B cell (primary cell): ENCODE measurements around the gene HAT1. TPM values are rescaled to one million over a fixed set of nuclear protein-coding genes. Genes with fewer than 3 reads are reported as not detected.

Experiments used
- ATAC-seq: fragments of 200-7000 bp; cut with Tn5 transposase; one replicate; pipeline ENCODE4 v1.10.0; 2021; ENCODE audit warnings: low read depth, mild to moderate bottlenecking, moderate number of reproducible peaks, moderate library complexity
- CTCF ChIA-PET: fragments of 350-600 bp; sonication (Branson Sonifier 250); formaldehyde crosslinking; loops from one replicate; lab custom pipeline; 2021; ENCODE audit warnings: antibody characterized with exemption, inconsistent platforms; lab: Charles Lee
- POLR2A ChIA-PET: fragments of 350-600 bp; sonication (Branson Sonifier 250); formaldehyde crosslinking; loops from one replicate; lab custom pipeline; 2021; ENCODE audit warnings: antibody characterized with exemption; lab: Charles Lee
- DNase-seq: peaks from one replicate; pipeline ENCODE4 v3.0.0; 2013
- H2AFZ ChIP-seq: 2 replicates; pipeline ENCODE4 v1.6.1; 2012; ENCODE audit warnings: mild to moderate bottlenecking, low read depth, low read length; ENCODE audit not compliant: insufficient read depth, poor library complexity, severe bottlenecking
- H3K27ac ChIP-seq, 2 donors: 1 replicate in 1 of 2; 2 replicates in 1 of 2; pipeline ENCODE4 v1.5.1; 2012 to 2013; ENCODE audit warnings: low read length in 2 of 2, mild to moderate bottlenecking in 2 of 2, moderate library complexity in 1 of 2
- H3K27me3 ChIP-seq, 4 experiments: fragments of 200-600 bp in 1 of 4; sonication (generic) in 1 of 4; replicated peaks in 1 of 4; 1 replicate in 2 of 4; 2 replicates in 2 of 4; pipeline versions ENCODE4 v1.6.1 to v1.7.0; 2013 to 2016; ENCODE audit warnings: low read length in 3 of 4, mild to moderate bottlenecking in 2 of 4, mixed read lengths in 1 of 4, moderate library complexity in 1 of 4; ENCODE audit not compliant: insufficient read depth in 4 of 4, control insufficient read depth in 3 of 4; ENCODE audit errors: control extremely low read depth in 1 of 4
- H3K36me3 ChIP-seq, 2 experiments: replicated peaks in 1 of 2; 1 replicate in 1 of 2; 2 replicates in 1 of 2; pipeline versions ENCODE4 v1.6.1 to v1.7.1; 2013; ENCODE audit warnings: low read length in 1 of 2; ENCODE audit not compliant: insufficient read depth in 2 of 2, control insufficient read depth in 1 of 2; ENCODE audit errors: control extremely low read depth in 1 of 2, extremely low read depth in 1 of 2
- H3K4me1 ChIP-seq, 2 donors: fragments of 200-600 bp in 1 of 2; sonication (generic) in 1 of 2; 1 replicate in 1 of 2; 2 replicates in 1 of 2; pipeline versions ENCODE4 v1.5.1 to v1.6.1; 2013 to 2017; ENCODE audit warnings: low read length in 2 of 2; ENCODE audit not compliant: control insufficient read depth in 2 of 2, insufficient read depth in 2 of 2
- H3K4me2 ChIP-seq: replicated peaks from 2 replicates; pipeline ENCODE3; 2012; ENCODE audit warnings: mild to moderate bottlenecking, low read depth, low read length; ENCODE audit not compliant: poor library complexity, severe bottlenecking
- H3K4me3 ChIP-seq, 5 experiments: fragments of 200-600 bp in 1 of 5; sonication (generic) in 1 of 5; 1 replicate in 3 of 5; 2 replicates in 2 of 5; pipeline versions ENCODE4 v1.5.1 to v1.7.0; 2011 to 2016; ENCODE audit warnings: low read length in 4 of 5, mild to moderate bottlenecking in 4 of 5, low read depth in 2 of 5, control low read depth in 1 of 5, moderate library complexity in 1 of 5; ENCODE audit not compliant: insufficient read depth in 1 of 5; ENCODE audit errors: control extremely low read depth in 1 of 5, extremely low read depth in 1 of 5
- H3K79me2 ChIP-seq: fragments of 200-600 bp; sonication (generic); one replicate; pipeline ENCODE4 v1.6.0; 2016; ENCODE audit warnings: low read length; ENCODE audit not compliant: control insufficient read depth, insufficient read depth
- H3K9ac ChIP-seq: fragments of 200-600 bp; sonication (generic); 2 replicates; pipeline ENCODE4 v1.6.1; 2017; ENCODE audit warnings: mild to moderate bottlenecking, low read length, moderate library complexity
- H3K9me3 ChIP-seq, 3 donors: one replicate each; pipeline versions ENCODE4 v1.6.1 to v1.7.1; 2013; ENCODE audit warnings: low read length in 2 of 3; ENCODE audit not compliant: control insufficient read depth in 2 of 3, insufficient read depth in 1 of 3; ENCODE audit errors: control extremely low read depth in 1 of 3
- H4K20me1 ChIP-seq: 2 replicates; pipeline ENCODE4 v1.6.0; 2012; ENCODE audit warnings: mild to moderate bottlenecking, low read length; ENCODE audit not compliant: insufficient read depth, control insufficient read depth, poor library complexity, severe bottlenecking
- H3K27ac Mint-ChIP-seq: one replicate; pipeline ENCODE4 v1.8.0; 2021; ENCODE audit warnings: mixed read lengths
- H3K27me3 Mint-ChIP-seq: one replicate; pipeline ENCODE4 v1.8.0; 2021; ENCODE audit warnings: mixed read lengths
- H3K4me1 Mint-ChIP-seq: one replicate; pipeline ENCODE4 v1.8.0; 2021; ENCODE audit warnings: mixed read lengths
- H3K4me3 Mint-ChIP-seq: one replicate; pipeline ENCODE4 v1.8.0; 2021; ENCODE audit warnings: mixed read lengths
- H3K9me3 Mint-ChIP-seq: one replicate; pipeline ENCODE4 v1.8.0; 2022; ENCODE audit warnings: mixed read lengths; ENCODE audit not compliant: insufficient read depth
- EZH2 ChIP-seq: IDR thresholded peaks from 2 replicates; pipeline ENCODE4 v1.6.1; 2012; ENCODE audit warnings: borderline replicate concordance, low read depth, mild to moderate bottlenecking, moderate library complexity, low read length; ENCODE audit not compliant: insufficient read depth, poor library complexity, severe bottlenecking
- intact Hi-C: fragments of 100-400 bp; cut with micrococcal nuclease; formaldehyde crosslinking; loops from one replicate; pipeline ENCODE4 v1.10.0; 2022
- polyA plus RNA-seq: library from polyadenylated mRNA; depleted of rRNA; stranded (reverse); fragments of >200 nt; gene quantifications from 2 replicates; pipeline ENCODE4 v1.2.3, GENCODE V29; 2012
- total RNA-seq, 2 donors: library from RNA; stranded (reverse); fragments of 120-200 nt in 1 of 2; gene quantifications; 1 replicate in 1 of 2; 2 replicates in 1 of 2; pipeline versions ENCODE4 v1.2.3 to v1.2.4, GENCODE V29; 2013 to 2022
- TF ChIP-seq, protein P1 (sequence below): fragments of 200-600 bp; IDR thresholded peaks from one replicate; pipeline ENCODE4 v1.8.0; 2022; ENCODE audit warnings: antibody characterized with exemption, mild to moderate bottlenecking

HAT1 gene
- total and polyA plus RNA-seq, 2 donors (not counting 1 experiment from before 2014, with no cell fraction given): 12.0 to 25.1 TPM

DNA sequence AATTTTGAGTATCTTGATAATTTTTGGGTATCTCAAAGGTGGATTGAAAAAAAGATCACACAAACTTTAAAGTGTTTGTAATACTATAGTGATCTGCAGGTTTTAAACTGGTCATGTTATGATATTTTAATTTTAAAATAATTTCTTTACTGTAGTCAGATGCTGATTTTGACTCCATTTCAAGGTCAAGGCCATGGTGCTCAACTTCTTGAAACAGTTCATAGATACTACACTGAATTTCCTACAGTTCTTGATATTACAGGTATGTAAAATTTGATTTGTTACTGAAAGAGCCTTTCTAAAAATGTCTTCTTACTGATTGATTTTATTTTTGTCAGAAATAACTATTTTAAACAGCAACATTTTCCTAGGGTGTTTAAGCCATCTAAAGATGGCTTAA is 44.4 kb downstream of the HAT1 start:
- Histone ChIP-seq H3K4me2 (no peak overlapping the region), H4K20me1 (no peaks in the 10 kb centered on the region), H3K36me3 (peaks cover 13 to 23% of the 10 kb centered on the region in 2 experiments), H3K27ac (no peak overlapping the region), H3K4me1 (no peaks in the 10 kb centered on the region), H2AFZ (no peak overlapping the region), H3K9me3 (no peaks in the 10 kb centered on the region), H3K27me3 (no peaks in the 10 kb centered on the region), H3K4me3 (no peak overlapping the region), H3K79me2 (no peaks in the 10 kb centered on the region), H3K9ac (no peak overlapping the region)
- Mint-ChIP-seq H3K4me3 (no peak overlapping the region), H3K27me3 (no peaks in the 10 kb centered on the region), H3K27ac (no peak overlapping the region), H3K4me1 (no peaks in the 10 kb centered on the region), H3K9me3 (no peaks in the 10 kb centered on the region)
- intact Hi-C loops: no loop called here
- ChIA-PET CTCF (no interaction called here), POLR2A (no interaction called here)
- no peak for ATAC-seq
- no peak for DNase-seq
- TF ChIP-seq EZH2: no peak
- TF ChIP-seq, protein P1, sequence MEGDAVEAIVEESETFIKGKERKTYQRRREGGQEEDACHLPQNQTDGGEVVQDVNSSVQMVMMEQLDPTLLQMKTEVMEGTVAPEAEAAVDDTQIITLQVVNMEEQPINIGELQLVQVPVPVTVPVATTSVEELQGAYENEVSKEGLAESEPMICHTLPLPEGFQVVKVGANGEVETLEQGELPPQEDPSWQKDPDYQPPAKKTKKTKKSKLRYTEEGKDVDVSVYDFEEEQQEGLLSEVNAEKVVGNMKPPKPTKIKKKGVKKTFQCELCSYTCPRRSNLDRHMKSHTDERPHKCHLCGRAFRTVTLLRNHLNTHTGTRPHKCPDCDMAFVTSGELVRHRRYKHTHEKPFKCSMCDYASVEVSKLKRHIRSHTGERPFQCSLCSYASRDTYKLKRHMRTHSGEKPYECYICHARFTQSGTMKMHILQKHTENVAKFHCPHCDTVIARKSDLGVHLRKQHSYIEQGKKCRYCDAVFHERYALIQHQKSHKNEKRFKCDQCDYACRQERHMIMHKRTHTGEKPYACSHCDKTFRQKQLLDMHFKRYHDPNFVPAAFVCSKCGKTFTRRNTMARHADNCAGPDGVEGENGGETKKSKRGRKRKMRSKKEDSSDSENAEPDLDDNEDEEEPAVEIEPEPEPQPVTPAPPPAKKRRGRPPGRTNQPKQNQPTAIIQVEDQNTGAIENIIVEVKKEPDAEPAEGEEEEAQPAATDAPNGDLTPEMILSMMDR: no peak

DNA sequence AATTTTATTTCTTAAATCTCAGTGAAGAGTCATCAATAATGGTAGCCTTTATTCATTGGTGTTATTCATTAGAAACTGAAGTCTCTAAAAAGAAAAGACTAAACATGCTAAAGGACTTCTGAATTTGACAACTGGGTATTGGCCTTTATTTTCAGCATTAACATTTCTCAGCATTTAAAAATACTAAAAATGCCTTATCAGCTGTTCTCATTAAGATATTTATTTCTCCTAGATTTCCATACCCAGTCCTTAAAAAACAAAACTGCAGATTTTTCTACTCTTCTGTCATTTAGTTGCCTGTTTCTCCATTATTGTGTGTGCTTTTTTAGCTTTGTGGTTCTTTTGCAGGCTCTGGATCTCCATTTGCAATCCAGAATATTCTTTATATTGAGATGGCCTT is 46.2 kb downstream of the HAT1 start:
- no peak overlapping the region for H3K4me3 Mint-ChIP-seq
- H3K4me1 Mint-ChIP-seq: no peaks in the 10 kb centered on the region
- Histone ChIP-seq H3K9ac (no peak overlapping the region), H3K79me2 (no peaks in the 10 kb centered on the region), H3K27ac (no peak overlapping the region), H3K9me3 (no peaks in the 10 kb centered on the region), H4K20me1 (no peaks in the 10 kb centered on the region), H3K4me1 (no peaks in the 10 kb centered on the region), H2AFZ (no peak overlapping the region), H3K36me3 (peaks cover 13 to 27% of the 10 kb centered on the region in 2 experiments), H3K4me3 (no peak overlapping the region), H3K27me3 (no peaks in the 10 kb centered on the region), H3K4me2 (no peak overlapping the region)
- intact Hi-C loops: no loop called here
- H3K27me3 Mint-ChIP-seq: no peaks in the 10 kb centered on the region
- H3K27ac Mint-ChIP-seq: no peak overlapping the region
- TF ChIP-seq, protein P1: no peak
- TF ChIP-seq EZH2: no peak
- POLR2A ChIA-PET: no interaction called here
- no peak for DNase-seq
- H3K9me3 Mint-ChIP-seq: no peaks in the 10 kb centered on the region
- no peak for ATAC-seq
- CTCF ChIA-PET: interaction anchor here (1.2 kb wide), 1 partner anchor 9 kb away, joined by 3 read pairs; no protein-coding TSS in a partner anchor
